HEK293 (cell line): ENCODE results near the gene SELENOM.

Experiments used
- CTCF ChIA-PET: fragments of 350-600 bp; formaldehyde crosslinking; extraction: SDS; loops from one replicate; lab custom pipeline; 2021; ENCODE audit warnings: antibody characterized with exemption; lab: Yijun Ruan, JAX
- POLR2A ChIA-PET: fragments of 300-600 bp; formaldehyde crosslinking; extraction: SDS; loops from one replicate; lab custom pipeline; 2020; ENCODE audit warnings: antibody characterized with exemption, inconsistent platforms; lab: Yijun Ruan, JAX
- H3K27ac ChIP-seq: fragments of 200-500 bp; sonication (Bioruptor generic); 2 replicates; pipeline ENCODE4 v1.5.1; 2014; ENCODE audit warnings: low read depth, low read length, control low read depth, inconsistent platforms; ENCODE audit errors: extremely low read depth
- H3K36me3 ChIP-seq, 2 experiments: fragments of 200-500 bp in 1 of 2; sonication (Bioruptor generic) in 1 of 2; 1 replicate in 1 of 2; 2 replicates in 1 of 2; pipeline ENCODE4 v1.5.1; 2014 to 2017; ENCODE audit warnings: inconsistent platforms in 2 of 2, low read length in 2 of 2; ENCODE audit not compliant: control insufficient read depth in 2 of 2, insufficient read depth in 1 of 2
- H3K4me1 ChIP-seq: fragments of 200-500 bp; sonication (Bioruptor generic); 2 replicates; pipeline ENCODE4 v1.5.1; 2014; ENCODE audit warnings: mild to moderate bottlenecking, low read length, inconsistent platforms; ENCODE audit not compliant: control insufficient read depth, insufficient read depth
- H3K4me3 ChIP-seq: 2 replicates; pipeline ENCODE4 v1.5.1; 2011; ENCODE audit warnings: low read depth, mild to moderate bottlenecking, control low read depth, low read length, moderate library complexity
- H3K9me3 ChIP-seq: fragments of 200-500 bp; sonication (Bioruptor generic); 2 replicates; pipeline ENCODE4 v1.5.1; 2014; ENCODE audit warnings: low read depth, low read length, inconsistent platforms; ENCODE audit not compliant: control insufficient read depth, insufficient read depth
- MZF1 ChIP-seq: fragments of 450-650 bp; formaldehyde crosslinking; IDR thresholded peaks from 2 replicates; pipeline ENCODE4 v1.5.1; 2017; ENCODE audit warnings: missing biosample characterization, missing genetic modification characterization, borderline replicate concordance
- OSR2 ChIP-seq: fragments of 450-650 bp; formaldehyde crosslinking; IDR thresholded peaks from 2 replicates; pipeline ENCODE4 v1.5.1; 2016; ENCODE audit warnings: missing biosample characterization, missing genetic modification characterization
- PRDM6 ChIP-seq: fragments of 450-650 bp; formaldehyde crosslinking; IDR thresholded peaks from 2 replicates; pipeline ENCODE4 v1.5.1; 2017; ENCODE audit warnings: missing biosample characterization, missing genetic modification characterization
- ZNF16 ChIP-seq: fragments of 450-650 bp; formaldehyde crosslinking; IDR thresholded peaks from 2 replicates; pipeline ENCODE4 v1.5.1; 2016; ENCODE audit warnings: low read depth, missing biosample characterization, missing genetic modification characterization
- ZNF174 ChIP-seq: fragments of 450-650 bp; formaldehyde crosslinking; IDR thresholded peaks from 2 replicates; pipeline ENCODE4 v1.5.0; 2017; ENCODE audit warnings: missing biosample characterization, mild to moderate bottlenecking, missing genetic modification characterization
- ZNF350 ChIP-seq: fragments of 450-650 bp; formaldehyde crosslinking; IDR thresholded peaks from 2 replicates; pipeline ENCODE4 v1.5.0; 2017; ENCODE audit warnings: missing biosample characterization, mild to moderate bottlenecking, missing genetic modification characterization
- ZNF426 ChIP-seq: fragments of 450-650 bp; formaldehyde crosslinking; IDR thresholded peaks from 2 replicates; pipeline ENCODE4 v1.5.1; 2017; ENCODE audit warnings: missing biosample characterization, missing genetic modification characterization, mild to moderate bottlenecking, inconsistent platforms, moderate library complexity
- ZNF48 ChIP-seq: fragments of 450-650 bp; formaldehyde crosslinking; IDR thresholded peaks from 2 replicates; pipeline ENCODE4 v1.5.1; 2016; ENCODE audit warnings: missing biosample characterization, missing genetic modification characterization
- ZNF544 ChIP-seq: fragments of 450-650 bp; formaldehyde crosslinking; IDR thresholded peaks from 2 replicates; pipeline ENCODE4 v1.5.0; 2017; ENCODE audit warnings: missing biosample characterization, missing genetic modification characterization
- ZNF555 ChIP-seq: fragments of 450-650 bp; formaldehyde crosslinking; conservative IDR thresholded peaks from 2 replicates; pipeline ENCODE4 v1.5.1; 2017; ENCODE audit warnings: missing biosample characterization, mild to moderate bottlenecking, missing genetic modification characterization, inconsistent platforms
- ZNF623 ChIP-seq: fragments of 450-650 bp; formaldehyde crosslinking; IDR thresholded peaks from 2 replicates; pipeline ENCODE4 v1.5.1; 2016; ENCODE audit warnings: missing biosample characterization, missing genetic modification characterization
- ZNF707 ChIP-seq: fragments of 450-650 bp; formaldehyde crosslinking; IDR thresholded peaks from 2 replicates; pipeline ENCODE4 v1.5.1; 2016; ENCODE audit warnings: missing biosample characterization, missing genetic modification characterization
- ZSCAN30 ChIP-seq: fragments of 450-650 bp; IDR thresholded peaks from 2 replicates; pipeline ENCODE4 v1.5.1; 2018; ENCODE audit warnings: missing biosample characterization, mild to moderate bottlenecking, missing genetic modification characterization, moderate library complexity
- TF ChIP-seq, protein P1 (sequence below): fragments of 450-650 bp; IDR thresholded peaks from 2 replicates; pipeline ENCODE4 v1.5.1; 2018; ENCODE audit warnings: missing biosample characterization, mild to moderate bottlenecking, missing genetic modification characterization
- TF ChIP-seq, protein P2 (sequence below): fragments of 450-650 bp; formaldehyde crosslinking; IDR thresholded peaks from 2 replicates; pipeline ENCODE4 v1.5.1; 2016; ENCODE audit warnings: missing biosample characterization, missing genetic modification characterization

SELENOM gene

GRCh38 chr22:31055635-31056159 is 51.7 kb downstream of the SELENOM start (continued):
- TF ChIP-seq, protein P1, sequence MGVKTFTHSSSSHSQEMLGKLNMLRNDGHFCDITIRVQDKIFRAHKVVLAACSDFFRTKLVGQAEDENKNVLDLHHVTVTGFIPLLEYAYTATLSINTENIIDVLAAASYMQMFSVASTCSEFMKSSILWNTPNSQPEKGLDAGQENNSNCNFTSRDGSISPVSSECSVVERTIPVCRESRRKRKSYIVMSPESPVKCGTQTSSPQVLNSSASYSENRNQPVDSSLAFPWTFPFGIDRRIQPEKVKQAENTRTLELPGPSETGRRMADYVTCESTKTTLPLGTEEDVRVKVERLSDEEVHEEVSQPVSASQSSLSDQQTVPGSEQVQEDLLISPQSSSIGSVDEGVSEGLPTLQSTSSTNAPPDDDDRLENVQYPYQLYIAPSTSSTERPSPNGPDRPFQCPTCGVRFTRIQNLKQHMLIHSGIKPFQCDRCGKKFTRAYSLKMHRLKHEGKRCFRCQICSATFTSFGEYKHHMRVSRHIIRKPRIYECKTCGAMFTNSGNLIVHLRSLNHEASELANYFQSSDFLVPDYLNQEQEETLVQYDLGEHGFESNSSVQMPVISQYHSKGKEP (tag by site-specific recombination) = peak; percentile 85
- no peak for TF ChIP-seq ZNF350 (tag by site-specific recombination)
- peak; percentile 75 for TF ChIP-seq ZSCAN30 (tag by site-specific recombination)
- no peak for TF ChIP-seq ZNF426 (tag by site-specific recombination)
- peak; percentile 57; the same call in 1 of the 2 replicates for TF ChIP-seq OSR2 (tag by site-specific recombination)
- TF ChIP-seq ZNF555 (tag by site-specific recombination) = no peak

GRCh38 chr22:31055117-31055634 is 52.2 kb downstream of the SELENOM start:
- CTCF ChIA-PET = interaction anchor here (1.0 to 1.2 kb wide), 2 partner anchors 9 kb away, joined by 3 to 5 read pairs; no protein-coding TSS in a partner anchor
- no peaks in the 10 kb centered on the region for H3K36me3 ChIP-seq
- H3K4me1 ChIP-seq = peaks cover 5% of the 10 kb centered on the region; the same call in 1 of the 2 replicates
- no peaks in the 10 kb centered on the region for H3K9me3 ChIP-seq
- no peak overlapping the region for H3K4me3 ChIP-seq
- peak overlapping the region; percentile 22; the same call in 1 of the 2 replicates for H3K27ac ChIP-seq
- TF ChIP-seq PRDM6 (tag by site-specific recombination) = peak; percentile 56; the same call in 1 of the 2 replicates
- TF ChIP-seq, protein P2, sequence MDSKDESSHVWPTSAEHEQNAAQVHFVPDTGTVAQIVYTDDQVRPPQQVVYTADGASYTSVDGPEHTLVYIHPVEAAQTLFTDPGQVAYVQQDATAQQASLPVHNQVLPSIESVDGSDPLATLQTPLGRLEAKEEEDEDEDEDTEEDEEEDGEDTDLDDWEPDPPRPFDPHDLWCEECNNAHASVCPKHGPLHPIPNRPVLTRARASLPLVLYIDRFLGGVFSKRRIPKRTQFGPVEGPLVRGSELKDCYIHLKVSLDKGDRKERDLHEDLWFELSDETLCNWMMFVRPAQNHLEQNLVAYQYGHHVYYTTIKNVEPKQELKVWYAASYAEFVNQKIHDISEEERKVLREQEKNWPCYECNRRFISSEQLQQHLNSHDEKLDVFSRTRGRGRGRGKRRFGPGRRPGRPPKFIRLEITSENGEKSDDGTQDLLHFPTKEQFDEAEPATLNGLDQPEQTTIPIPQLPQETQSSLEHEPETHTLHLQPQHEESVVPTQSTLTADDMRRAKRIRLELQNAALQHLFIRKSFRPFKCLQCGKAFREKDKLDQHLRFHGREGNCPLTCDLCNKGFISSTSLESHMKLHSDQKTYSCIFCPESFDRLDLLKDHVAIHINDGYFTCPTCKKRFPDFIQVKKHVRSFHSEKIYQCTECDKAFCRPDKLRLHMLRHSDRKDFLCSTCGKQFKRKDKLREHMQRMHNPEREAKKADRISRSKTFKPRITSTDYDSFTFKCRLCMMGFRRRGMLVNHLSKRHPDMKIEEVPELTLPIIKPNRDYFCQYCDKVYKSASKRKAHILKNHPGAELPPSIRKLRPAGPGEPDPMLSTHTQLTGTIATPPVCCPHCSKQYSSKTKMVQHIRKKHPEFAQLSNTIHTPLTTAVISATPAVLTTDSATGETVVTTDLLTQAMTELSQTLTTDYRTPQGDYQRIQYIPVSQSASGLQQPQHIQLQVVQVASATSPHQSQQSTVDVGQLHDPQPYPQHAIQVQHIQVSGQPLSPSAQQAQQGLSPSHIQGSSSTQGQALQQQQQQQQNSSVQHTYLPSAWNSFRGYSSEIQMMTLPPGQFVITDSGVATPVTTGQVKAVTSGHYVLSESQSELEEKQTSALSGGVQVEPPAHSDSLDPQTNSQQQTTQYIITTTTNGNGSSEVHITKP = peak; percentile 99
- no peak for TF ChIP-seq ZNF544
- no peak for TF ChIP-seq ZNF623 (tag by site-specific recombination)
- TF ChIP-seq ZNF174 (tag by site-specific recombination) = no peak
- TF ChIP-seq ZNF48 (tag by site-specific recombination) = no peak
- TF ChIP-seq ZNF16 (tag by site-specific recombination) = no peak
- peak; percentile 91; the same call in 1 of the 2 replicates for TF ChIP-seq MZF1 (tag by site-specific recombination)
- TF ChIP-seq OSR2 (tag by site-specific recombination) = no peak
- TF ChIP-seq ZNF707 (tag by site-specific recombination) = no peak
- POLR2A ChIA-PET = interaction anchor here (0.8 to 2.4 kb wide), 6 partner anchors 9 to 86 kb away, joined by 3 to 16 read pairs (median 5); partner anchors contain the start of genes MORC2, SMTN and TUG1
